NCI-H82 treated with DMSO at 0.1 percent for 48 hours (cell line): ENCODE data around the gene TPO.
"Not testable (repeated sequence)": the region's sequence is repeated elsewhere in the genome, so short reads cannot be mapped to it uniquely, and the experiment has no call there.

ENCODE experiments used
- DNase-seq: peaks from one replicate; lab custom pipeline; 2025; ENCODE audit not compliant: unreplicated experiment; lab: John Stamatoyannopoulos, UW

The TPO gene

DNA sequence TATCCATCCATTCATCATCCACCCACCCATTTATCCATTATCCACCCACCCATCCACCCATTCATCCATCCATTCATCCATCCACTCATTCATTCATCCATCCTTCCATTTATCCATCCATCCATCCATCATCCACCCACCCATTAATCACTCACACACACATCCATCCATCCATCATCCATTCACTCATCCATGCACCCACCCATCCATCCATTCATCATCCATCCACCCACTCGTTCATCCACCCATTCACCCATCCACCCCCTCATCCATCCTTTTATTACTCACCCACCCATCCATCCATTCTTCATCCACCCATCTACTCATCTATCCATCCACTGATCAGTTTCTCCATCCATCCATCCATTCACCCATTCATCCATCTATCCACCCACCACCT is 8.1 kb upstream of the TPO start:
- DNase-seq: no peak

DNA sequence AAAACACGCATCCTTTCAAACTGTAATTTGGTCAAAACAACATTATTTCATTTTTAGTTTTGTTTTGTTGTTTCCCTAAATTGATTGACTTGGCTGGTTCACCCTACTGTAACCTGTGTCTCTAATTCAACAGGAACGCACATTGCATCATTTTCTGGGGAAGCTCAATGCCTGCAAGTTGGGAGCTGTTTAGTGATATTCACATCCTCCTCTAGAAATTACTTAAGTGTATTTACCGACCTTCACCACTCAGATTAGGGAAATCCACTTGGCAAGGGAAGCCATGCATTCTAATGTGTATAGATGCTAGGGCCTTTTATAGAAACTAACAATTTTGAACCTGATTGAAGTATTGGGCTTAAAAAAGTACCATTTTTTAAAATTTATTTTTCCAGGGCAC is 7.3 kb upstream of the TPO start:
- no peak for DNase-seq

- no peak for DNase-seq
Measured at GRCh38 chr2:1406434-1406833, 6.8 kb upstream of the TPO start.

GRCh38 chr2:1407950-1408675 is 5.2 kb upstream of the TPO start:
- DNase-seq: no peak

- no peak for DNase-seq
Measured at GRCh38 chr2:1414121-1414520, 858 bp downstream of the TPO start.

GRCh38 chr2:1414901-1415300 is 1.6 kb downstream of the TPO start:
- not testable (repeated sequence) for DNase-seq

GRCh38 chr2:1415501-1415900 is 2.2 kb downstream of the TPO start:
- DNase-seq: no peak

- DNase-seq: no peak
Measured at GRCh38 chr2:1418566-1418965, 5.3 kb downstream of the TPO start.

GRCh38 chr2:1420746-1421480 is 7.7 kb downstream of the TPO start:
- DNase-seq: no peak

GRCh38 chr2:1421731-1422130 is 8.5 kb downstream of the TPO start:
- no peak for DNase-seq

DNA sequence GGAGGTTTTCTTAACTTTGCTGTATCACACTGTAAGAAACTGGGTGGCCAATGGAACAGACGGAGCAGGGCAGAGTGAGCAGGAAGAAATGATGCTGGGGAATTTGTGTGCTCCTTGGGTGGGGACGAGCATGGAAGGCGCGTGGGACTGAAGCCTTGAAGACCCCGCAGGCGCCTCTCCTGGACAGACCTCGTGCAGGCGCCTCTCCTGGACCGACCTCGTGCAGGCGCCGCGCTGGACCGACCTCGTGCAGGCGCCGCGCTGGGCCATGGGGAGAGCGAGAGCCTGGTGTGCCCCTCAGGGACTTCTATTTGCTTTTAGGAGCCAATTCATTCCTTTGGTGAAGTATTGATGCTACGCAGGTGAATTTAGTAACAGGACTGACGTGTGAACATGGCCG is 8.9 kb downstream of the TPO start:
- DNase-seq: no peak

DNA sequence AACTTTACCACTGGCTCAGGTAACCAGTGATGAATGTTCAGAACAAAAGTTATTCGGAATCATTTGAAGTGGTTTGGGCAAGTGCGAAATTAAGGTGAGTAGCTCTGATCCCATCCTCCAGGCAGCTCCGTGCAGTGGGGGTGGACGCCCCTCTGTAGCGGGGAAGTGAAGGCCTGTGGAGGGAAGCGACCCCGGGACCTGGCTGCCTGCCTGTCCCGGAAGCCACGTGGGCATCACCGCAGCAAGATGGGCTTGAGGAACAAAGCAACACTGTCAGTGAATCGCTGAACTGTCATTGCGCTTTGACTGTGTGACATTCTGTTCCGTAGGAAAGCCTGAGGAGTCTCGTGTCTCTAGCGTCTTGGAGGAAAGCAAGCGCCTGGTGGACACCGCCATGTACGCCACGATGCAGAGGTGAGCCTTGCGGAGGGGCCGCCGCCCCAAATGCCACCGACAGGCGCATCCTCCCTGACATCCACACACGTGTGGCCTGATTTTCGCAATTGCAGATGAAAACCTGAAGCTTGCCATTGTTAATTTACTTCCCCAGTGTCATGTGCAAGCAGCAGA is 9.5 kb downstream of the TPO start:
- DNase-seq: no peak

GRCh38 chr2:1427086-1427485 is 13.8 kb downstream of the TPO start:
- DNase-seq: no peak

DNA sequence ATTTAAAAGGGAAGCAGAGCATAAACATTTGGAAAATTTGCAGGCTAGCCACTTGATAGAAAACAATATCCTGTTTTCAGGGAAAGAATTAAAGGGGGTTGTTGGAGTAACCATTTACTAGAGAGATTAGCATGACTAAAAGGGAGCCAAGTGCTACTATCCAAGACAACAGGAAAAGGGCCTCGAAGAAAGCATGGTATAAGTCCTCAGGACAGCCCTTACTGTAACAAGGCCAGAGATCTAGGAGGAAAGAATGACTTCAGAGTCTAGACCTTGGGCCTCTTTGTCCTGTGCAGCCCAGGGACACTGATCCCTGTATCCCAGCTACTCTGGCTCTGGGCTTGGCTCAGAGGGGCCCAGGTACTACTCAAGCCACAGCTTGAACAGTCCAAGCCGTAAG is 16.6 kb downstream of the TPO start:
- DNase-seq: no peak

DNA sequence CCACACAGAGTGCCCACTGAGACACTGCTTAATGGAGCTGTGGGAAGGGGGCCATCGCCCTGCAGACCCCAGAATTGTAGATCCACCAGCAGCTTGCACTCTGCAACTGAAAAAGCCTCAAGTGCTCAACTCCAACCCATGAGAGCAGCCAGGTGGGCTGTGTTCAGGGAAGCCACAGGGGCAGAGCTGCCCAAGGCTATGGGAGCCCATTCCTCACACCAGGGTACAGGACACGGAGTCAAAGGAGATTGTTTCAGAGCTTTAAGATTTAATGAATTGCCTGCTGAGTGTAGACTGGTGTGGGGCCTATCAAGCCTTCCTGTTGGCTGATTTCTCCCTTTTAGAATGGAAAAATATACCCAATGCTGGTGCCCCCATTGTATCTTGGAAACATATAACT is 17.2 kb downstream of the TPO start:
- DNase-seq: no peak

- DNase-seq: no peak
Measured at GRCh38 chr2:1431886-1432400, 18.7 kb downstream of the TPO start.

DNA sequence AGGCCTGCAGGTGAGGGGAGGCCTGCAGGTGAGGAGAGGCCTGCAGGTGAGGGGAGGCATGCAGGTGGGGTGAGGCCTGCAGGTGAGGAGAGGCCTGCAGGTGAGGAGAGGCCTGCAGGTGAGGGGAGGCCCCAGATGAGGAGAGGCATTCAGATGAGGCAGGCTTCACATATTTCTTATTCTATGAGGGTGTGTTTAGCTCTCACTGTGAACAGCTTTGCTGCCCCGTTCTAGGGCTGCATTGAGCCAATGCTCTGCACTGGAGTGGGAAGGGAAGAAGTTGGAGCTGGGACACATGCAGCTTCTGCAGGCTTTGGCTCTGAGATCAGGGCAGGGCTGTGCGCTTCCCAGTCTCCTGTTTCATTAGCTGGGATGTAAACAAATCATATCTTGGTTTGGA is 19.5 kb downstream of the TPO start:
- DNase-seq: no peak

GRCh38 chr2:1436369-1436768 is 23.1 kb downstream of the TPO start:
- no peak for DNase-seq

- DNase-seq: no peak
Measured at GRCh38 chr2:1437101-1437500, 23.8 kb downstream of the TPO start.

DNA sequence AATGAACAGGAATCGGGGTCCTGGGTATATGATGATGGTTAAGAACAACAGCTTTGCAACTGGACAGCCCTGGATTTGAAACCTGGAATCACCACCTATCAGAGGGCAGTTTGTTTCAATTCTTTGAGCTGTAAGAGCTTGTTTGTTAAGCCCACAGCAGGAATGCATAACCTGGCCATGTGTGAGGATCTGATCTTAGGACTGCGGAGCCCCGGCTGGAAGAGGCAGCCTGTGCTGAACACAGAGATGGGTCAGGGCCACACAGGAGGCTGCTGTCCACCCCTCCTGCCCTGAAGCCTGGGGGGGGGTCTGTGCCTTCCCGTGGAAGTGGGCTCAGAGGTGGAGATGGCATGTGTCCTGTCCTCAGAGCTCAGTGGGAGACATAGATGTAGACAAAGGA is 24.3 kb downstream of the TPO start:
- no peak for DNase-seq

GRCh38 chr2:1438972-1439371 is 25.7 kb downstream of the TPO start:
- no peak for DNase-seq

DNA sequence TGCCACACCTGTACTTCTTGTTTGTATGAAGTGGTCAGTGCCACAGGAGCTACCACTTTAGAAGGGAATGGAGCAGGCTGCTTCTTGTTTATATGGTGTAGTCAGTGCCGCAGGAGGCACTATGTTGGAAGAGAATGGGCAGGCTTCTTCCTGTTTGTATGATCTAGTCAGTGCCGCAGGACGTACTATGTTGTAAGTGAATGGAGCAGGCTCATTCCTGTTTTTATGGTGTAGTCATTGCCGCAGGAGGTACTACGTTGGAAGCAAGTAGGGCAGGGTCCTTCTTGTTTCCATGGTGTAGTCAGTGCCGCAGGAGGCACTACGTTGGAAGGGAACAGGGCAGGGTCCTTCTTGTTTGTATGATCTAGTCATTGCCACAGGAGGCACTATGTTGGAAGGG is 27.3 kb downstream of the TPO start:
- no peak for DNase-seq
